Esophagus squamous epithelium (tissue), 4 donors: Measurements from ENCODE around the gene MBD6.

Experiments used
- POLR2A ChIP-seq, 4 donors: fragments of 450-650 bp; IDR thresholded peaks; one replicate each; pipeline ENCODE4 v1.6.1; 2017; ENCODE audit warnings: antibody characterized with exemption in 4 of 4, mild to moderate bottlenecking in 4 of 4, moderate library complexity in 3 of 4
- TF ChIP-seq, protein P1 (sequence below), 6 experiments: fragments of 450-650 bp in 4 of 6; fragments of 200-600 bp in 2 of 6; sonication (generic) in 2 of 6; IDR thresholded peaks; one replicate each; pipeline ENCODE4 v1.5.1; 2016 to 2019; ENCODE audit warnings: antibody characterized with exemption in 6 of 6, mild to moderate bottlenecking in 4 of 6, moderate library complexity in 4 of 6

- TF ChIP-seq, protein P1, sequence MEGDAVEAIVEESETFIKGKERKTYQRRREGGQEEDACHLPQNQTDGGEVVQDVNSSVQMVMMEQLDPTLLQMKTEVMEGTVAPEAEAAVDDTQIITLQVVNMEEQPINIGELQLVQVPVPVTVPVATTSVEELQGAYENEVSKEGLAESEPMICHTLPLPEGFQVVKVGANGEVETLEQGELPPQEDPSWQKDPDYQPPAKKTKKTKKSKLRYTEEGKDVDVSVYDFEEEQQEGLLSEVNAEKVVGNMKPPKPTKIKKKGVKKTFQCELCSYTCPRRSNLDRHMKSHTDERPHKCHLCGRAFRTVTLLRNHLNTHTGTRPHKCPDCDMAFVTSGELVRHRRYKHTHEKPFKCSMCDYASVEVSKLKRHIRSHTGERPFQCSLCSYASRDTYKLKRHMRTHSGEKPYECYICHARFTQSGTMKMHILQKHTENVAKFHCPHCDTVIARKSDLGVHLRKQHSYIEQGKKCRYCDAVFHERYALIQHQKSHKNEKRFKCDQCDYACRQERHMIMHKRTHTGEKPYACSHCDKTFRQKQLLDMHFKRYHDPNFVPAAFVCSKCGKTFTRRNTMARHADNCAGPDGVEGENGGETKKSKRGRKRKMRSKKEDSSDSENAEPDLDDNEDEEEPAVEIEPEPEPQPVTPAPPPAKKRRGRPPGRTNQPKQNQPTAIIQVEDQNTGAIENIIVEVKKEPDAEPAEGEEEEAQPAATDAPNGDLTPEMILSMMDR (IDR thresholded peaks at IDR 0.05): no peak
- no peak for TF ChIP-seq POLR2A (IDR thresholded peaks at IDR 0.05)
These were observed 6.4 kb downstream of the MBD6 start for GRCh38 chr12:57528831-57529555.
